ENCODE measurements around the gene SMIM26.

Gene SMIM26

DNA sequence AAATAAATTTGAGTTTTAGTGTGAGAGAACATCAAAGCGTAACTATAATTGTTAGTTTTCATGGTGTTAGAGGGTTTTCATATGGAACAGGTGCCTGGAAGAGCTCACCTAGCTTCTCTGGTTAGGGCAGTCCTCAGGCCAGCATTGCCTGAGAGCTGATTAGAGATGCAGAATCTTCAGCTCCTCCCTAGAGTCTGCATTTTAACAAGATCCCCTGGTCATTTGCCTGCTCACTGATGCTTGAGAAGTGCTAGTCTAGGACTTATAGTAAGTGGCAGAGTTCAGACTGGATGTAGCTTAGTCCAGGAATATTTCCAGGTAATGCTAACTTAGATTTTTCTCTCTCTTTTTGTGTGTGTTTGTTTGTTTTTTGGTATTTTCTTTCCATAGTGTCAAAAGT is 21.7 kb upstream of the SMIM26 start:
- TF ChIP-seq, protein P1, sequence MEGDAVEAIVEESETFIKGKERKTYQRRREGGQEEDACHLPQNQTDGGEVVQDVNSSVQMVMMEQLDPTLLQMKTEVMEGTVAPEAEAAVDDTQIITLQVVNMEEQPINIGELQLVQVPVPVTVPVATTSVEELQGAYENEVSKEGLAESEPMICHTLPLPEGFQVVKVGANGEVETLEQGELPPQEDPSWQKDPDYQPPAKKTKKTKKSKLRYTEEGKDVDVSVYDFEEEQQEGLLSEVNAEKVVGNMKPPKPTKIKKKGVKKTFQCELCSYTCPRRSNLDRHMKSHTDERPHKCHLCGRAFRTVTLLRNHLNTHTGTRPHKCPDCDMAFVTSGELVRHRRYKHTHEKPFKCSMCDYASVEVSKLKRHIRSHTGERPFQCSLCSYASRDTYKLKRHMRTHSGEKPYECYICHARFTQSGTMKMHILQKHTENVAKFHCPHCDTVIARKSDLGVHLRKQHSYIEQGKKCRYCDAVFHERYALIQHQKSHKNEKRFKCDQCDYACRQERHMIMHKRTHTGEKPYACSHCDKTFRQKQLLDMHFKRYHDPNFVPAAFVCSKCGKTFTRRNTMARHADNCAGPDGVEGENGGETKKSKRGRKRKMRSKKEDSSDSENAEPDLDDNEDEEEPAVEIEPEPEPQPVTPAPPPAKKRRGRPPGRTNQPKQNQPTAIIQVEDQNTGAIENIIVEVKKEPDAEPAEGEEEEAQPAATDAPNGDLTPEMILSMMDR (conservative IDR thresholded peaks at IDR 0.05; ENCODE audit: low read length), result no peak

DNA sequence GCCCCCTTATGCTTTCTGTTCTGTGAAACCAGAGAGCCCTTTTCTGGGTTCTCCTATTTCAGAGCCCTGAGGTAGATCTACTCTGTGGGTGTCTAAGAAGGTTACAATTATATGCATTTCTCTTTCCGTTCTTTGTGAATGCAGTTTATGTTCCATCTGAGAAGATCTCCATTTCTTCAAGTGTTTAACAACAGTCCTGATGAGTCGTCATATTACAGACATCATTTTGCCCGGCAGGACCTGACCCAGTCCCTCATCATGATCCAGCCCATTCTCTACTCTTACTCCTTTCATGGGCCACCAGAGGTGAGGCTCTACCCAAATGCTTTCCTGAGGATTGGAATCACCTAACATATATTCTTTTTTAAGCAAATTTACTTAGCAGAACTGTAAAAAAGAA is 18.8 kb upstream of the SMIM26 start:
- H3K4me3 ChIP-seq (ENCODE audit: low read length), result no peak overlapping the region
- TF ChIP-seq, protein P1 (conservative IDR thresholded peaks at IDR 0.05; ENCODE audit: low read length), result no peak
- DNase-seq (ENCODE audit: low read depth), result no peak

More for the DNA sequence above, 21.7 kb upstream of the SMIM26 start:
- H3K4me3 ChIP-seq (ENCODE audit: low read length), result no peak overlapping the region
- DNase-seq (ENCODE audit: low read depth), result no peak

DNA sequence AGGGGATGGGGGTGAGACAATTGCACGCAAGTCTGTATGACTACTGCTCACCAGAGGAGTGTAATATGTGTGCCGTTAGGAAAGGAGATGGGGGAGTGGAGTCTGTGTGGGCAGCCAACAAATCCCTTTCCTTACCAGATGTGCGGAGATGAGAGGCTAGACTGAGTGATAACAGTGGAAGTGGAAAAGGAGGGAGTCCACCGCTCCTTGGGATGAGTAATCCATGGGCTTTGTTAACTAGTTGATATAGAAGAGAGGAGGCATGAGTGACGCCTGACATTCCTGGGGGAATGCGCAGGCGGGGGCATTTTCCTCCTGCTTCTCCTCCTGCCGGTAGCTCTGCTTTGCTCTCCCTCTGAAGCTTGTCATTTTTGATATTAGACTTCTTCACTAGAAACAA is 13.5 kb upstream of the SMIM26 start:
- TF ChIP-seq, protein P1 (conservative IDR thresholded peaks at IDR 0.05; ENCODE audit: low read length), result no peak
- no peak for DNase-seq (ENCODE audit: low read depth)
- no peak overlapping the region for H3K4me3 ChIP-seq (ENCODE audit: low read length)

DNA sequence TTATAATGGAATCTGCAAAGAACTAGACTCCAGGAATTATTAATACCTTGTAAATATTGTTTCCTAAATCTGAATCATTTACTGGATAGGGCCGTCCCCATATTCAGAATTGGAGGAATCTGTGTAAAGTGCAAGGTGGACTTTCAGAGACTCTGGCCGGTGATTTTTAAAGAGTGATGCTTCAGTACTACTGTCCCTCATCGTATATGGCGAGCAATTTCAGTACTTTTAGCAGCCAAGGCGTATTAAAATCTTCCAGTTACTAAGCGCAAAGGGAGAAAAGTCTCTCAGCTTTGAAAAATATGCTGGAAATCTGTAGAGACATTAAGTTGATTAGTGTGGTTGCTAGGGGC is 483 bp downstream of the SMIM26 start:
- TF ChIP-seq, protein P1 (conservative IDR thresholded peaks at IDR 0.05; ENCODE audit: low read length), result no peak
- DNase-seq (ENCODE audit: low read depth), result no peak

DNA sequence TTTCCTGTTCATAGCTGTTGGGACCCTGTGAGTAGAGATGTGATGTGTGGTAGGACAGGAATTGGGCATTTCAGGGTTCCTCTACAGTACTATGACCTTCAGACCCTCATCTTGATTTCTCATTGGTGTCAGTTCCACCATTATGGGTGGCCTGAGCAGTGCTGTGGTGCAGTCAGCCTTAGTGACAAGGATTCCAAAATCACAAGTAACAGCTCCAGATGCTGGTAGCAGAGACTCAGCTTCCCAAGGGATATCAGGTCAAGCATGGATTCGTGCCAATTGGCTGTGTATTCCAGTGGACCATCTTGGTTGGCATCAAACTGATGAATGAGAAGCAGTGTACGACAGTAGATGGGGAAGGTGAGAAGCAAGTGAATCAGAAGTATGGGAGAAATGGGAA is 3.8 kb downstream of the SMIM26 start:
- DNase-seq (ENCODE audit: low read depth), result no peak
- no peak overlapping the region for H3K4me3 ChIP-seq (ENCODE audit: low read length)
- TF ChIP-seq, protein P1 (conservative IDR thresholded peaks at IDR 0.05; ENCODE audit: low read length), result no peak

More for the DNA sequence above, 483 bp downstream of the SMIM26 start:
- H3K4me3 ChIP-seq (ENCODE audit: low read length), result peak overlapping the region; percentile 65

DNA sequence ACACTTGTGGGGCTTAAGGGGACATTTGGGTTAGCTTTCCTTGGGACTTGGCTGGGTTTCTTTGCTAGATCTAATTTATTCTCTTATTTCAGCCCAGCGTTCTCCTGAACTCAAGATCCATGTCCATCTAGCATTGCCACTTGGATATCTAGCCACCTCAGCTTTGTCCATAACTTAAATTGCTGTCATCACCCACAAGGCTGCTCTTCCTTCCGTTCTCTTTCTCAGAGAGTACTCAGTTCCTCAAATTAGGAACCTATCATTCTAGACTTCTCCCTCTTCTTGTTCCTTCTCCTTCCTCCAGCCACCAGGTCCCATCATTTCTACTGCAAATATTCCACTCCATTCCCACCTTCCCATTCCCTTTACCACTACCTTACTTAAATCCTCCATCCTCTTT is 4.3 kb downstream of the SMIM26 start:
- H3K4me3 ChIP-seq (ENCODE audit: low read length), result no peak overlapping the region
- no peak for DNase-seq (ENCODE audit: low read depth)
- TF ChIP-seq, protein P1 (conservative IDR thresholded peaks at IDR 0.05; ENCODE audit: low read length), result no peak

DNA sequence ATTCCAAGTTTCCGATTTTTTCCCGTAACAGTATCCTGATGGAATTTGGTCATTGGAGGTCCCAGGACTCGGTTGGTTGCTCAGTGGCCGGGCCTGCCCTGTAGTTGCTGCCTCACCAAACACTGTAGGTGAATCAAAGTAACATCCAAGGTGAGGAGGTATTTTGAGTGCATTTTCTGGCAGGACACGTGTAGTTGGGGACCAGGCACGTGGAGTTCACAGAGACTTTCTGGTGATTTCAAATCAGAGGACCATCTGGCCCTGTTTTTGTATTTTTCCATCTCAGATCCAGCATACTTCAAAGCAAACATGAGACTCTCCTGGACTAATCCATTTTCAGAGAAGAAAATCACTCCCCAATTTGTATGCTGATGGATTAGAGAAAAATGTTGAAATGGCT is 10.7 kb downstream of the SMIM26 start:
- H3K4me3 ChIP-seq (ENCODE audit: low read length), result no peak overlapping the region
- TF ChIP-seq, protein P1 (conservative IDR thresholded peaks at IDR 0.05; ENCODE audit: low read length), result no peak

More for the DNA sequence above, 10.7 kb downstream of the SMIM26 start:
- no peak for DNase-seq (ENCODE audit: low read depth)
